Gastrocnemius medialis (tissue), 4 donors: ENCODE measurements around the gene CYP3A4. TPM values are rescaled to one million over a fixed set of nuclear protein-coding genes. Genes with fewer than 3 reads are reported as not detected.

Source experiments
- ATAC-seq, 2 donors: fragments of 150-250 bp; one replicate each; pipeline ENCODE4 v1.9.1; 2016
- DNase-seq, 2 donors: peaks; one replicate each; pipeline ENCODE4 v3.0.0-alpha.2; 2019
- H3K27ac ChIP-seq, 4 donors: fragments of 200-600 bp; sonication (generic); 1 replicate in 1 of 4; 2 replicates in 3 of 4; pipeline ENCODE4 v1.5.1; 2016 to 2018; ENCODE audit warnings: mild to moderate bottlenecking in 2 of 4, moderate library complexity in 1 of 4
- H3K27me3 ChIP-seq, 3 donors: fragments of 200-600 bp; sonication (generic) in 2 of 3; 1 replicate in 1 of 3; 2 replicates in 2 of 3; pipeline versions ENCODE4 v1.5.1 to v1.6.0; 2016 to 2019; ENCODE audit warnings: mild to moderate bottlenecking in 1 of 3, moderate library complexity in 1 of 3
- H3K36me3 ChIP-seq, 2 donors: fragments of 200-600 bp; sonication (generic) in 1 of 2; one replicate each; pipeline ENCODE4 v1.5.1; 2017 to 2018
- H3K4me1 ChIP-seq, 2 donors: fragments of 200-600 bp; sonication (generic) in 1 of 2; one replicate each; pipeline ENCODE4 v1.5.1; 2016 to 2017; ENCODE audit warnings: mild to moderate bottlenecking in 2 of 2
- H3K4me3 ChIP-seq, 4 donors: fragments of 200-600 bp; sonication (generic) in 3 of 4; 1 replicate in 1 of 4; 2 replicates in 3 of 4; pipeline ENCODE4 v1.5.1; 2016 to 2019; ENCODE audit warnings: mild to moderate bottlenecking in 2 of 4
- H3K9me3 ChIP-seq, 3 donors: fragments of 200-600 bp; sonication (generic) in 2 of 3; 1 replicate in 1 of 3; 2 replicates in 2 of 3; pipeline ENCODE4 v1.5.1; 2016 to 2019
- CTCF ChIP-seq, 5 experiments: fragments of 450-650 bp in 3 of 5; fragments of 200-600 bp in 2 of 5; sonication (generic) in 2 of 5; IDR thresholded peaks in 4 of 5; conservative IDR thresholded peaks in 1 of 5; 1 replicate in 4 of 5; 2 replicates in 1 of 5; pipeline ENCODE4 v1.5.1; 2016 to 2019; ENCODE audit warnings: antibody characterized with exemption in 5 of 5, mild to moderate bottlenecking in 3 of 5, moderate library complexity in 3 of 5
- POLR2A ChIP-seq, 2 donors: fragments of 450-650 bp; IDR thresholded peaks; one replicate each; pipeline ENCODE4 v1.6.1; 2017; ENCODE audit warnings: antibody characterized with exemption in 2 of 2, mild to moderate bottlenecking in 2 of 2, moderate library complexity in 2 of 2
- in situ Hi-C, 4 donors: fragments of 200-750 bp; cut with MboI; loops; one replicate each; pipeline versions ENCODE4 v1.15.0 to v1.8.0; 2017; ENCODE audit warnings: low sequenced_read_pairs in 4 of 4
- intact Hi-C: fragments of 100-400 bp; cut with DNase I; formaldehyde crosslinking; loops from one replicate; pipeline ENCODE4 v1.15.1; 2023; ENCODE audit warnings: low total_unique reads
- total RNA-seq, 4 donors: library from RNA; depleted of rRNA; stranded (reverse); fragments of >200 nt; gene quantifications; one replicate each; pipeline versions ENCODE4 v1.1.0 to v1.2.3, GENCODE V29; 2016

CYP3A4 gene
- total RNA-seq, 4 donors from 2014 or later: 0.71 to 107 (median 2.2) TPM; not detected in 1

- Histone ChIP-seq H3K27me3 (no peaks in the 10 kb centered on the region), H3K4me1 (no peaks in the 10 kb centered on the region), H3K27ac (no peak overlapping the region), H3K9me3 (no peaks in the 10 kb centered on the region), H3K36me3 (no peaks in the 10 kb centered on the region), H3K4me3 (no peak overlapping the region)
- ATAC-seq (no peak), DNase-seq (no peak)
- in situ Hi-C loops (no loop called here), intact Hi-C loops (no loop called here)
- TF ChIP-seq CTCF (IDR thresholded peaks at IDR 0.05 in 4 of 5, conservative IDR thresholded peaks at IDR 0.05 in 1 of 5): no peak
- no peak for TF ChIP-seq POLR2A (IDR thresholded peaks at IDR 0.05)
These were observed 39.0 kb upstream of the CYP3A4 start for GRCh38 chr7:99822731-99823718.

- Histone ChIP-seq H3K27me3 (no peaks in the 10 kb centered on the region), H3K9me3 (no peaks in the 10 kb centered on the region), H3K4me1 (no peaks in the 10 kb centered on the region), H3K4me3 (no peak overlapping the region), H3K36me3 (no peaks in the 10 kb centered on the region), H3K27ac (no peak overlapping the region)
- intact Hi-C loops (no loop called here), in situ Hi-C loops (no loop called here)
- ATAC-seq (no peak), DNase-seq (no peak)
- TF ChIP-seq CTCF (IDR thresholded peaks at IDR 0.05 in 4 of 5, conservative IDR thresholded peaks at IDR 0.05 in 1 of 5) (no peak), POLR2A (IDR thresholded peaks at IDR 0.05) (no peak)
These were observed 36.5 kb upstream of the CYP3A4 start for GRCh38 chr7:99820408-99821027.

- in situ Hi-C loops: no loop called here
- Histone ChIP-seq H3K9me3 (peaks cover 0 to 6% (median 0%) of the 10 kb centered on the region in 3 donors), H3K4me3 (no peak overlapping the region), H3K27ac (no peak overlapping the region), H3K27me3 (no peaks in the 10 kb centered on the region), H3K36me3 (no peaks in the 10 kb centered on the region), H3K4me1 (no peaks in the 10 kb centered on the region)
- DNase-seq (no peak), ATAC-seq (no peak)
- intact Hi-C loops: no loop called here
- TF ChIP-seq CTCF (IDR thresholded peaks at IDR 0.05 in 4 of 5, conservative IDR thresholded peaks at IDR 0.05 in 1 of 5): no peak
- no peak for TF ChIP-seq POLR2A (IDR thresholded peaks at IDR 0.05)
These were observed 24.8 kb upstream of the CYP3A4 start for GRCh38 chr7:99808766-99809165.

- Histone ChIP-seq H3K27me3 (no peaks in the 10 kb centered on the region), H3K36me3 (no peaks in the 10 kb centered on the region), H3K4me3 (no peak overlapping the region), H3K27ac (no peak overlapping the region), H3K9me3 (peaks cover 0 to 6% (median 0%) of the 10 kb centered on the region in 3 donors), H3K4me1 (no peaks in the 10 kb centered on the region)
- DNase-seq (no peak), ATAC-seq (no peak)
- TF ChIP-seq POLR2A (IDR thresholded peaks at IDR 0.05) (no peak), CTCF (IDR thresholded peaks at IDR 0.05 in 4 of 5, conservative IDR thresholded peaks at IDR 0.05 in 1 of 5) (no peak)
- in situ Hi-C loops: no loop called here
- intact Hi-C loops: no loop called here
These were observed 23.0 kb upstream of the CYP3A4 start for GRCh38 chr7:99806839-99807478.
